ENCODE measurements around the gene SEC24A.
"Not testable (repeated sequence)": the region's sequence is repeated elsewhere in the genome, so short reads cannot be mapped to it uniquely, and the experiment has no call there.

SEC24A gene

DNA sequence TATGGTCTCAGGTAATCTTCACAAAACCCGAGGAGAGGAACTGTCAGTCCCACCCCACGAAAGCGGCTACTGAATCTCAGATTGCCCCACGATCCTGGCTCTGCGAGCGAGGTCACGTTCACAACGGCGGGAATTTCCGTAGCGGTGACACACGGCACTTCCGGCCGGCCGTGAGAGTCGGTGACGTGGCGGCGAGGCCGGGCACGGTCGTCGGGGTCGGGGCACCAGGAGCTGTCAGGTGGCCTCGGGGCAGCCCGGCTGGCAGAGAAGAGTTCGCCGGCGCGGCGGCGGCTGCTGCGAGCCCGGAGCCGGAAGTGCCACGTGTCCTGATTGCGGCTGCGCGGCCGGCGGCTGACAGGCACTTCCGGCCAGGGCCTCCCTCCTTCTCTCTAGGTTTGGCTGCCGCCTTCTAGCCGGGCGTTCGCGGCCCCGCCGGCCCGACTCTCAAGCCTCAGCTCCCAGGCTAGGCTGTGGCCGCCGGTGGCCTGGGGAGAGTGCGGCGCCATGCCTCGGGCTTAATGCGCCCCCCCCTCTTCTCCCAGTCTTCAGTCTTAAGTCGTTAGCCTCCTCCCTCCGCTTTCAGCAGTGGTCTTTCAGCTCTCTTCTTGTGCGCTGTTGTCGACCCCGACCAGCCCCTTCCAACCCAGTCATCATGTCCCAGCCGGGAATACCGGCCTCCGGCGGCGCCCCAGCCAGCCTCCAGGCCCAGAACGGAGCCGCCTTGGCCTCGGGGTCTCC, at the start of gene SEC24A:
Gene SEC24A (plus strand): TSS at position 361 of the 738 bp plus-strand sequence. CDS start 292 bp downstream, at position 653.
- TF ChIP-seq, protein P1, sequence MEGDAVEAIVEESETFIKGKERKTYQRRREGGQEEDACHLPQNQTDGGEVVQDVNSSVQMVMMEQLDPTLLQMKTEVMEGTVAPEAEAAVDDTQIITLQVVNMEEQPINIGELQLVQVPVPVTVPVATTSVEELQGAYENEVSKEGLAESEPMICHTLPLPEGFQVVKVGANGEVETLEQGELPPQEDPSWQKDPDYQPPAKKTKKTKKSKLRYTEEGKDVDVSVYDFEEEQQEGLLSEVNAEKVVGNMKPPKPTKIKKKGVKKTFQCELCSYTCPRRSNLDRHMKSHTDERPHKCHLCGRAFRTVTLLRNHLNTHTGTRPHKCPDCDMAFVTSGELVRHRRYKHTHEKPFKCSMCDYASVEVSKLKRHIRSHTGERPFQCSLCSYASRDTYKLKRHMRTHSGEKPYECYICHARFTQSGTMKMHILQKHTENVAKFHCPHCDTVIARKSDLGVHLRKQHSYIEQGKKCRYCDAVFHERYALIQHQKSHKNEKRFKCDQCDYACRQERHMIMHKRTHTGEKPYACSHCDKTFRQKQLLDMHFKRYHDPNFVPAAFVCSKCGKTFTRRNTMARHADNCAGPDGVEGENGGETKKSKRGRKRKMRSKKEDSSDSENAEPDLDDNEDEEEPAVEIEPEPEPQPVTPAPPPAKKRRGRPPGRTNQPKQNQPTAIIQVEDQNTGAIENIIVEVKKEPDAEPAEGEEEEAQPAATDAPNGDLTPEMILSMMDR (IDR thresholded peaks at IDR 0.05; ENCODE audit: low read depth, low read length): no peak
- peak; percentile 88 to 92 for DNase-seq (ENCODE audit: low read depth in 2 of 2)
- peak within 1 kb of the TSS; percentile 99 for H3K4me3 ChIP-seq (replicated peaks in 1 of 2; ENCODE audit: low read depth in 2 of 2, low read length in 2 of 2)

DNA sequence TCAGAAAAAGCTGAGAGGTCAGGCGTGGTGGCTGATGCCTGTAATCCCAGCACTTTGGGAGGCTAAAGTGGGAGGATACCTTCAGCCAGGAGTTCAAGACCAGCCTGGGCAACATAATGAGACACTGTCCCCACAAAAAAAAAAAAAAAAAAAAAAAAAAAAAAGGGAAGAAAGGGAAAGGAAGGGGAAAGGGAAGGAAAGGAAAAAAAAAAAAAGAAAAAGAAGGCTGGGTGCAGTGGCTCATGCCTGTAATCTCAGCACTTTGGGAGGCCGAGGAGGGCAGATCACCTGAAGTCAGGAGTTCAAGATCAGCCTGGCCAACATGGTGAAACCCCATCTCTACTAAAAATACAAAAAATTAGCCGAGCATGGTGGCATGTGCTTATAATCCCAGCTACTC, 48.8 kb upstream of the SEC24A start:
- not testable (repeated sequence) for H3K4me3 ChIP-seq (replicated peaks in 1 of 2; ENCODE audit: low read depth in 2 of 2, low read length in 2 of 2); DNase-seq (ENCODE audit: low read depth in 2 of 2)

DNA sequence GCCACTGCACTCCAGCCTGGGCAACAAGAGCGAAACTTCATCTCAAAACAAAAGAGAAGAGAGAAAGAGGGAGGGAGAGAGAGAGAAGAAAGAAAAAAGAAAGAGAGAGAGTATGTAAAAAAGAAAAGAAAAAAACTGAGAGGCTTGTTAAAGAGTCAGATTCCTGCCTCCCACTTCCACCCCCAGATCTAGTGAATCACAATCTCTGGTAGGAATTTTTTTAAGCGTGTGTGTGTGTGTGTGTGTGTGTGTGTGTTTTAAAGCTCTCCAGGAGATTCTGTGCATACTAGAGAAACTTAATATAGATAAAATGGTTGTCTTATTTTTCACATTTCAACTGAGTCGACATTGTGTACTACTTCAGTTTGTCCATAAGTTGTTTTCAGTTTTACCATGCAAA, 48.0 kb upstream of the SEC24A start:
- TF ChIP-seq, protein P1 (IDR thresholded peaks at IDR 0.05; ENCODE audit: low read depth, low read length): no peak
- no peak overlapping the region for H3K4me3 ChIP-seq (replicated peaks in 1 of 2; ENCODE audit: low read depth in 2 of 2, low read length in 2 of 2)
- peak; percentile 57 to 66 for DNase-seq (ENCODE audit: low read depth in 2 of 2)

DNA sequence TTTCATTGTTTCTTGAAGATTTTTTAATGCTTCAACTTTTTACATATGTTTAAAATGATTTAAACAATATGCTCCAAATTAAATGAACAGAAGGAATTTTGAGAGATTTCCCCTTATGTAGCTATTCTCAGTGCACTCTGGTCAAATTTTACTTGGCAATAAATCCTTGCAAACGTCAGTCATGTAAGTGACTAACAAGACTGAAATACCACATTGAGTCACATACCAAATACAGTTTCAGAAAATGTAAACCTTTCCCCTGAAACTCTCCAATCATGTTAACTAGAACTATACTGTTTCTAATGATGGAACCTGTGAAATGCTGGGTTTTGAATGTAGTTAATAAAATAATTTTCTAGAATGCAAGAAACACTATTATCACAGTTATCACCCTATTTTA, 45.5 kb upstream of the SEC24A start:
- TF ChIP-seq, protein P1 (IDR thresholded peaks at IDR 0.05; ENCODE audit: low read depth, low read length): no peak
- H3K4me3 ChIP-seq (replicated peaks in 1 of 2; ENCODE audit: low read depth in 2 of 2, low read length in 2 of 2): no peak overlapping the region
- peak; percentile 29 to 61 for DNase-seq (ENCODE audit: low read depth in 2 of 2)

DNA sequence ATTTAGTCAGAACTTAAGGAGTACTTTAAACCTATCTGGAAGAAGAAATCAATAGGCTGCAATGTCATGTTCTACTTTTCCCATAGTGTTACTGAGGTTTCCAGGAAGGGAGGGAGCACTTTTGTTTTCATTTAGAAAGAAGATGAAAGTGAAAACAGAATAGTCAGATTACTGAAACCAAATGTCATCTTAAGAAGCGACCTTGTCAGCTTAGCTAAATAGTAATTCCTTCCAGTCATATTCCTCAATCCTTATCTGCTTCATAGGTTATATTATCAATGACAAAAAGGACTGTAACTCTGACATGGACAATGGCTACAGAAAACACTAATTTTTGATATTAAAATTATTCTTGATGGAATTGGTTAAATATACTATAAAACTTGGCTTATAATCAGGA, 43.7 kb upstream of the SEC24A start:
- TF ChIP-seq, protein P1 (IDR thresholded peaks at IDR 0.05; ENCODE audit: low read depth, low read length): no peak
- DNase-seq (ENCODE audit: low read depth in 2 of 2): no peak
- H3K4me3 ChIP-seq (replicated peaks in 1 of 2; ENCODE audit: low read depth in 2 of 2, low read length in 2 of 2): no peak overlapping the region

DNA sequence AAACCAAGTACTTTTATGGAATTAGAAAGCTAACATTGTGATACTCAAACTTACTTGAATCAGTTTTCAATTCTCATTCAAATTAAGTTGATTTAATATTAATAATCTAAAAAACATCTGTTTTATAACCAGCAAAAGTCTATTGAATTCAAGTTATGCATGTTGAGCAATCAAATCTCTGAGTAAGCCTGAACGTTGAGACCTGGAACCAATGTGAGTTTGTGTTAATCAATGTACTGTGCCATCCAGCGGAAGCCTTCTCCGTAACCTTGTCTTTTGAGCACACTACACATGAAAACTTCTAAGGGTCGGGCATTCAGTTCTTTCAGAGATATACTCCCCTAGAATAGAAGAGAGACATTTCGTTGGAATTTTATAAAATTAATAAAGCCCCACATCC, 41.9 kb upstream of the SEC24A start:
- DNase-seq (ENCODE audit: low read depth in 2 of 2): no peak
- no peak overlapping the region for H3K4me3 ChIP-seq (replicated peaks in 1 of 2; ENCODE audit: low read depth in 2 of 2, low read length in 2 of 2)
- TF ChIP-seq, protein P1 (IDR thresholded peaks at IDR 0.05; ENCODE audit: low read depth, low read length): no peak

DNA sequence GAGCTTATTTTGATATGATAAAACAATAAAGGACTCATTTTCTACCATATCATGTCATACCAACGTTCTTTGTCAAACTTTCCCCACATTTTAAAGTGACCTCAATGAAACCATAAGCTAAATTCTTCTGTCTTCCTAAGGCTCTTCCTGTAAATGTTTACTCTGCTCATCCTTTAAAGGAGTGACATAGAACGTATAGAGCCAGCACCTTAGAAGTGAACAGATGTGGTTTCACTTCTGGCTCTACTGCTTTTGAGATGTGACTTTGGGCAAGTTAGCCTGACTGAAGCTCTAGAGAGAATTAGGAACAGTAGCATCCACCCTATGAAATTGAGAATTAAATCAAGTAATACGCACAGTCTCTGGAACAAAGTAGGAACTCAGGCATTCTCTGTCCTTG, 40.0 kb upstream of the SEC24A start:
- TF ChIP-seq, protein P1 (IDR thresholded peaks at IDR 0.05; ENCODE audit: low read depth, low read length): no peak
- no peak for DNase-seq (ENCODE audit: low read depth in 2 of 2)
- H3K4me3 ChIP-seq (replicated peaks in 1 of 2; ENCODE audit: low read depth in 2 of 2, low read length in 2 of 2): no peak overlapping the region

Measured in cardiac fibroblast (primary cell).